ENCODE measurements around the gene GNA14.
A peak's percentile ranks its signal among the peaks of the same experiment; 100 is the strongest.
"Not testable (repeated sequence)": the region's sequence is repeated elsewhere in the genome, so short reads cannot be mapped to it uniquely, and the experiment has no call there.

GNA14 gene

GRCh38 chr9:77454663-77455062 is 193.5 kb downstream of the GNA14 start:
- no peak for TF ChIP-seq CTCF (IDR thresholded peaks at IDR 0.05; ENCODE audit: low read depth, low read length)

GRCh38 chr9:77453825-77454647 is 194.1 kb downstream of the GNA14 start:
- no peak for DNase-seq (ENCODE audit: extremely low read depth, low read depth)
- no peak for TF ChIP-seq CTCF (IDR thresholded peaks at IDR 0.05; ENCODE audit: low read depth, low read length)

More at GRCh38 chr9:77454663-77455062, 193.5 kb downstream of the GNA14 start:
- DNase-seq (ENCODE audit: extremely low read depth, low read depth): peak; percentile 46

- no peak for DNase-seq (ENCODE audit: extremely low read depth, low read depth)
- no peak for TF ChIP-seq CTCF (IDR thresholded peaks at IDR 0.05; ENCODE audit: low read depth, low read length)
Measured at GRCh38 chr9:77451507-77451906, 196.6 kb downstream of the GNA14 start.

- no peak for DNase-seq (ENCODE audit: extremely low read depth, low read depth)
- no peak for TF ChIP-seq CTCF (IDR thresholded peaks at IDR 0.05; ENCODE audit: low read depth, low read length)
Measured at GRCh38 chr9:77450085-77450475, 198.0 kb downstream of the GNA14 start.

GRCh38 chr9:77449240-77450084 is 198.7 kb downstream of the GNA14 start:
- TF ChIP-seq CTCF (IDR thresholded peaks at IDR 0.05; ENCODE audit: low read depth, low read length): no peak; the same call in 1 of the 2 replicates
- no peak for DNase-seq (ENCODE audit: extremely low read depth, low read depth)

GRCh38 chr9:77447646-77448045 is 200.5 kb downstream of the GNA14 start:
- DNase-seq (ENCODE audit: extremely low read depth, low read depth): no peak
- TF ChIP-seq CTCF (IDR thresholded peaks at IDR 0.05; ENCODE audit: low read depth, low read length): no peak

- no peak for TF ChIP-seq CTCF (IDR thresholded peaks at IDR 0.05; ENCODE audit: low read depth, low read length)
- no peak for DNase-seq (ENCODE audit: extremely low read depth, low read depth)
Measured at GRCh38 chr9:77442436-77442835, 205.7 kb downstream of the GNA14 start.

GRCh38 chr9:77441124-77441523 is 207.0 kb downstream of the GNA14 start:
- not testable (repeated sequence) for DNase-seq (ENCODE audit: extremely low read depth, low read depth)
